Measurements from ENCODE around the gene TLK1. TPM values are rescaled to one million over a fixed set of nuclear protein-coding genes. Genes with fewer than 3 reads are reported as not detected.
A peak's percentile ranks its signal among the peaks of the same experiment; 100 is the strongest.

TLK1 gene
- total and polyA plus RNA-seq, 9 of the 15 experiments (the other 6 are each of a cell fraction or from before 2014, with no cell fraction given): 20.2 to 101 (median 40.5) TPM

- TF ChIP-seq ZNF655 (CRISPR knock-in tag; IDR thresholded peaks at IDR 0.05): no peak
- no peak for TF ChIP-seq FIP1L1 (IDR thresholded peaks at IDR 0.05; ENCODE audit: low read depth, low read length, poor library complexity, severe bottlenecking)
- TF ChIP-seq NFXL1 (CRISPR knock-in tag; IDR thresholded peaks at IDR 0.05): no peak
- TF ChIP-seq CBX3 (IDR thresholded peaks at IDR 0.05; ENCODE audit: borderline replicate concordance in 1 of 2, low read length in 2 of 2): 0 out of 3 replicates have a peak, but pooled peaks of 1 of the 2 experiments have one; percentile 22
- peak; percentile 85 for TF ChIP-seq ZBTB7A (IDR thresholded peaks at IDR 0.05; ENCODE audit: borderline replicate concordance, control insufficient read depth, low read depth, low read length)
- TF ChIP-seq, protein P1, sequence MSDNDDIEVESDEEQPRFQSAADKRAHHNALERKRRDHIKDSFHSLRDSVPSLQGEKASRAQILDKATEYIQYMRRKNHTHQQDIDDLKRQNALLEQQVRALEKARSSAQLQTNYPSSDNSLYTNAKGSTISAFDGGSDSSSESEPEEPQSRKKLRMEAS (CRISPR knock-in tag; IDR thresholded peaks at IDR 0.05): peak; percentile 75; the same call in 1 of the 2 replicates
- no peak for TF ChIP-seq DDX20 (tag; IDR thresholded peaks at IDR 0.05; ENCODE audit: low read depth)
- no peak for TF ChIP-seq ZNF717 (CRISPR knock-in tag; IDR thresholded peaks at IDR 0.05)
- no peak for TF ChIP-seq TEAD4 (IDR thresholded peaks at IDR 0.05; ENCODE audit: low read length)
- no peak for TF ChIP-seq TEAD4 (CRISPR knock-in tag; IDR thresholded peaks at IDR 0.05; ENCODE audit: borderline replicate concordance)
- TF ChIP-seq, protein P2, sequence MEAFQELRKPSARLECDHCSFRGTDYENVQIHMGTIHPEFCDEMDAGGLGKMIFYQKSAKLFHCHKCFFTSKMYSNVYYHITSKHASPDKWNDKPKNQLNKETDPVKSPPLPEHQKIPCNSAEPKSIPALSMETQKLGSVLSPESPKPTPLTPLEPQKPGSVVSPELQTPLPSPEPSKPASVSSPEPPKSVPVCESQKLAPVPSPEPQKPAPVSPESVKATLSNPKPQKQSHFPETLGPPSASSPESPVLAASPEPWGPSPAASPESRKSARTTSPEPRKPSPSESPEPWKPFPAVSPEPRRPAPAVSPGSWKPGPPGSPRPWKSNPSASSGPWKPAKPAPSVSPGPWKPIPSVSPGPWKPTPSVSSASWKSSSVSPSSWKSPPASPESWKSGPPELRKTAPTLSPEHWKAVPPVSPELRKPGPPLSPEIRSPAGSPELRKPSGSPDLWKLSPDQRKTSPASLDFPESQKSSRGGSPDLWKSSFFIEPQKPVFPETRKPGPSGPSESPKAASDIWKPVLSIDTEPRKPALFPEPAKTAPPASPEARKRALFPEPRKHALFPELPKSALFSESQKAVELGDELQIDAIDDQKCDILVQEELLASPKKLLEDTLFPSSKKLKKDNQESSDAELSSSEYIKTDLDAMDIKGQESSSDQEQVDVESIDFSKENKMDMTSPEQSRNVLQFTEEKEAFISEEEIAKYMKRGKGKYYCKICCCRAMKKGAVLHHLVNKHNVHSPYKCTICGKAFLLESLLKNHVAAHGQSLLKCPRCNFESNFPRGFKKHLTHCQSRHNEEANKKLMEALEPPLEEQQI (IDR thresholded peaks at IDR 0.05): no peak
- no peak for TF ChIP-seq ZNF512 (tag; IDR thresholded peaks at IDR 0.05)
- peak in 1 of 2 experiments; percentile 11; a peak in 1 of 4 replicates for TF ChIP-seq TEAD1 (CRISPR knock-in tag; IDR thresholded peaks at IDR 0.05)
- TF ChIP-seq NR2C2 (CRISPR knock-in tag; IDR thresholded peaks at IDR 0.05): no peak
- no peak for TF ChIP-seq NR2C2 (tag; IDR thresholded peaks at IDR 0.05)
- TF ChIP-seq ZNF311 (CRISPR knock-in tag; IDR thresholded peaks at IDR 0.05): no peak
- TF ChIP-seq HDAC2 (IDR thresholded peaks at IDR 0.05): no peak
- TF ChIP-seq ESRRB (CRISPR knock-in tag; IDR thresholded peaks at IDR 0.05; ENCODE audit: borderline replicate concordance): 0 out of 2 replicates have a peak, but pooled peaks have one; percentile 9
- peak; percentile 51; the same call in 1 of the 2 replicates for TF ChIP-seq POLR2AphosphoS5 (IDR thresholded peaks at IDR 0.05; ENCODE audit: control insufficient read depth, insufficient read depth, low read depth, low read length)
- TF ChIP-seq TCF3 (CRISPR knock-in tag; IDR thresholded peaks at IDR 0.05): no peak
- TF ChIP-seq ZKSCAN3 (CRISPR knock-in tag; IDR thresholded peaks at IDR 0.05): no peak
- TF ChIP-seq ARNT (IDR thresholded peaks at IDR 0.05): peak in 1 of 2 experiments; percentile 22; a peak in 1 of 4 replicates
These were observed 1.1 kb downstream of the TLK1 start (continued) for GRCh38 chr2:171159372-171160118.

Measured in K562 (cell line).